Motor neuron (in vitro differentiated cells): ENCODE measurements around the gene ARSG. TPM values are rescaled to one million over a fixed set of nuclear protein-coding genes. Genes with fewer than 3 reads are reported as not detected.

Experiments used
- ATAC-seq, 8 experiments: fragments of 200-7000 bp; cut with Tn5 transposase; replicated peaks in 6 of 8; 2 replicates each; pipeline ENCODE4 v1.8.0; 2021; ENCODE audit warnings: mild to moderate bottlenecking in 8 of 8, moderate library complexity in 8 of 8
- H3K27ac ChIP-seq, 2 donors: fragments of 250-450 bp; sonication (Bioruptor Pico); 2 replicates each; pipeline ENCODE4 v1.9.0; 2021; ENCODE audit warnings: antibody characterized with exemption in 2 of 2, mild to moderate bottlenecking in 2 of 2, moderate library complexity in 1 of 2
- H3K4me1 ChIP-seq, 2 donors: fragments of 250-450 bp; sonication (Bioruptor Pico); replicated peaks in 1 of 2; 2 replicates each; pipeline ENCODE4 v1.6.1; 2021; ENCODE audit warnings: antibody characterized with exemption in 2 of 2, mild to moderate bottlenecking in 2 of 2, moderate library complexity in 1 of 2
- H3K4me3 ChIP-seq, 5 donors: fragments of 250-450 bp; sonication (Bioruptor Pico); 2 replicates each; pipeline ENCODE4 v1.9.0; 2021; ENCODE audit warnings: antibody characterized with exemption in 5 of 5, mild to moderate bottlenecking in 5 of 5, moderate library complexity in 4 of 5
- WGBS, 10 experiments: fragments of 450-650 bp; shearing (Covaris generic); methylation state at CpG; one replicate each; pipeline ENCODE4 v1.0.0; 2022; 5-methylcytosine and 5-hydroxymethylcytosine counted together
- in situ Hi-C, 9 experiments: fragments of 400-800 bp; cut with MboI; loops; one replicate each; pipeline ENCODE4 v1.15.0; 2021; ENCODE audit warnings: low sequenced_read_pairs in 9 of 9, low pct_unique_long_range_greater_than_20kb in 2 of 9; ENCODE audit not compliant: unreplicated experiment in 9 of 9
- total RNA-seq, 8 experiments: library from RNA; unstranded; fragments of 300-600 nt; gene quantifications; 2 replicates each; pipeline versions ENCODE4 v1.2.3 to v1.2.4, GENCODE V29; 2022

Gene ARSG
- total RNA-seq, 8 experiments from 2014 or later = 6.9 to 36.5 (median 12.6) TPM

GRCh38 chr17:68378268-68379176, 87.2 kb downstream of the ARSG start:
- peaks cover 13 to 29% of the 10 kb centered on the region in 2 donors for H3K4me1 ChIP-seq
- WGBS, 10 experiments = 17 to 50% (median 43%) methylated on average over 1 to 7 of the region's 21 CpGs; no CpG with 5 or more reads in 4 of the 10 experiments
- peak; percentile 62 to 98 (median 96) for ATAC-seq
- in situ Hi-C loops = no loop called here
- peak overlapping the region in 1 of 2 donors; percentile 9 for H3K27ac ChIP-seq
- no peak overlapping the region for H3K4me3 ChIP-seq

GRCh38 chr17:68379177-68379510, 87.8 kb downstream of the ARSG start:
- ATAC-seq = no peak
- in situ Hi-C loops = no loop called here
- no peak overlapping the region for H3K4me3 ChIP-seq
- WGBS, 10 experiments = 0 to 100% (median 90%) methylated on average over 1 to 2 of the region's 3 CpGs; no CpG with 5 or more reads in 5 of the 10 experiments
- no peak overlapping the region for H3K27ac ChIP-seq
- peaks cover 13 to 29% of the 10 kb centered on the region in 2 donors for H3K4me1 ChIP-seq

- in situ Hi-C loops = no loop called here
- H3K27ac ChIP-seq = no peak overlapping the region
- 70 to 100% (median 98%) methylated on average over 2 to 11 of the region's 11 CpGs for WGBS, 10 experiments
- H3K4me3 ChIP-seq = no peak overlapping the region
- no peak for ATAC-seq
- peaks cover 13 to 29% of the 10 kb centered on the region in 2 donors for H3K4me1 ChIP-seq
These were observed 88.7 kb downstream of the ARSG start for GRCh38 chr17:68379692-68380677.

- Histone ChIP-seq H3K27ac (no peak overlapping the region), H3K4me3 (no peak overlapping the region), H3K4me1 (peaks cover 13 to 29% of the 10 kb centered on the region in 2 donors)
- in situ Hi-C loops = no loop called here
- ATAC-seq = peak in 4 of 8 experiments; percentile 7 to 64 (median 50)
- 6 to 94% (median 46%) methylated on average over 6 to 11 of the region's 15 CpGs; no CpG with 5 or more reads in 2 of the 10 experiments for WGBS, 10 experiments
These were observed 90.0 kb downstream of the ARSG start for GRCh38 chr17:68381076-68381900.

GRCh38 chr17:68382582-68383085, 91.3 kb downstream of the ARSG start:
- 87 to 100% (median 100%) methylated on average over 1 to 3 of the region's 3 CpGs; no CpG with 5 or more reads in 1 of the 10 experiments for WGBS, 10 experiments
- peaks cover 18 to 33% of the 10 kb centered on the region in 2 donors for H3K4me1 ChIP-seq
- no peak overlapping the region for H3K4me3 ChIP-seq
- in situ Hi-C loops = no loop called here
- peak in 1 of 8 experiments; percentile 5 for ATAC-seq
- no peak overlapping the region for H3K27ac ChIP-seq

- Histone ChIP-seq H3K27ac (no peak overlapping the region), H3K4me1 (peaks cover 18 to 38% of the 10 kb centered on the region in 2 donors), H3K4me3 (no peak overlapping the region)
- in situ Hi-C loops = no loop called here
- no peak for ATAC-seq
- 40 to 100% (median 75%) methylated on average over 1 to 3 of the region's 4 CpGs; no CpG with 5 or more reads in 3 of the 10 experiments for WGBS, 10 experiments
These were observed 91.8 kb downstream of the ARSG start for GRCh38 chr17:68383120-68383442.

- WGBS, 10 experiments = 3 to 97% (median 86%) methylated on average over 3 to 10 of the region's 16 CpGs; no CpG with 5 or more reads in 3 of the 10 experiments
- peak in 3 of 8 experiments; percentile 29 to 47 (median 36) for ATAC-seq
These were observed 92.4 kb downstream of the ARSG start for GRCh38 chr17:68383443-68384321.

GRCh38 chr17:68384471-68384870, 93.2 kb downstream of the ARSG start:
- Histone ChIP-seq H3K4me3 (no peak overlapping the region), H3K4me1 (peaks cover 16 to 34% of the 10 kb centered on the region in 2 donors), H3K27ac (no peak overlapping the region)
- in situ Hi-C loops = no loop called here
- ATAC-seq = no peak
- 0 to 100% (median 96%) methylated on average over 1 of the region's 1 CpG; no CpG with 5 or more reads in 2 of the 10 experiments for WGBS, 10 experiments

More at GRCh38 chr17:68383443-68384321, 92.4 kb downstream of the ARSG start:
- Histone ChIP-seq H3K27ac (no peak overlapping the region), H3K4me1 (peaks cover 16 to 34% of the 10 kb centered on the region in 2 donors), H3K4me3 (no peak overlapping the region)
- in situ Hi-C loops = no loop called here

GRCh38 chr17:68384941-68385340, 93.6 kb downstream of the ARSG start:
- no peak overlapping the region for H3K4me3 ChIP-seq
- ATAC-seq = no peak
- H3K4me1 ChIP-seq = peaks cover 16 to 34% of the 10 kb centered on the region in 2 donors
- WGBS, 10 experiments = 80 to 100% (median 98%) methylated on average over 1 to 4 of the region's 4 CpGs; no CpG with 5 or more reads in 2 of the 10 experiments
- in situ Hi-C loops = no loop called here
- H3K27ac ChIP-seq = no peak overlapping the region

GRCh38 chr17:68385490-68386215, 94.4 kb downstream of the ARSG start:
- no peak for ATAC-seq
- 50 to 100% (median 92%) methylated on average over 1 to 5 of the region's 8 CpGs; no CpG with 5 or more reads in 4 of the 10 experiments for WGBS, 10 experiments
- in situ Hi-C loops = no loop called here
- Histone ChIP-seq H3K27ac (no peak overlapping the region), H3K4me1 (peaks cover 16 to 34% of the 10 kb centered on the region in 2 donors), H3K4me3 (no peak overlapping the region)
